ENCODE results near the gene PHF21B.
A peak's percentile ranks its signal among the peaks of the same experiment; 100 is the strongest.
"Not testable (repeated sequence)": the region's sequence is repeated elsewhere in the genome, so short reads cannot be mapped to it uniquely, and the experiment has no call there.

PHF21B gene

DNA sequence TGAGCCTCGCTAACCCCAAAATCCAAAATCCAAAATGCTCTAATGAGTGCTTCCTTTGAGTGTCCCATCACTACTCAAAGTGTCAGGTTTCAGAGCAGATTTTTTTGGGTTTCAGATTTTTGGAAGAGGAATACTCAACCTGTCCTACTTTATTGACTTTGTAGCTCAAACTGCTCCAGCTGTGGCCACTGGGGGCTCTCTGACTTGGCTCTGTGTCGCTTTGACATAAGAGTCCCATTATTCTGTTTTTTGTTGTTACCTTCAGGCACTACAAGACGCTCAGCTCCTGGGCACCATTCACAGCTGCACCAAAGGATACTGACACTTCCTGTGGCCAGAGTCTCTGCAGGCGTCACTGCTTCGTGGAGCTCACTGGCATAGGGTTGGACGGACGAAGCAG is 41.1 kb downstream of the PHF21B start:
- intact Hi-C loops (cut with DNase I): no loop called here
- peak in 5 of 42 donors; percentile 8 to 13 (median 11) for DNase-seq

DNA sequence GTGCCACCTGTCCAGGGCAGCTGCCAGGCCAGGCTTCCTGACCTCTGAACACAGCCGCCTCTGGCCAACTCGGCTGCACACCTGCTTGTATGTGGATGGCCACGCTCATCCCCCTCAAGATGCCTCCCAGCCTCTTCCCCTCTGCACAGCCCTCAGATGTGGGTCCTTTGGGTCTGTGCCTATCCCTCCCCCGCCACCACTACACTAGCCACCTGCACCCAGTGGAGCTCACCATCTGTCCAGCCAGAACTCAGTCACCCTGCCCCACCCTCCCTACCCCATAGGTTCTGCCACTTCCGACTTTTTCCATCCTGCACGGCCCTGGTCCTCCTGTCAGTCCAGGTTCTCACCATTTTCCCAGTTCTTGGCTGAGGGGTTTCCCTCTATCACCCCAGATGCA is 44.6 kb downstream of the PHF21B start:
- intact Hi-C loops (cut with DNase I): no loop called here
- no peak for DNase-seq

DNA sequence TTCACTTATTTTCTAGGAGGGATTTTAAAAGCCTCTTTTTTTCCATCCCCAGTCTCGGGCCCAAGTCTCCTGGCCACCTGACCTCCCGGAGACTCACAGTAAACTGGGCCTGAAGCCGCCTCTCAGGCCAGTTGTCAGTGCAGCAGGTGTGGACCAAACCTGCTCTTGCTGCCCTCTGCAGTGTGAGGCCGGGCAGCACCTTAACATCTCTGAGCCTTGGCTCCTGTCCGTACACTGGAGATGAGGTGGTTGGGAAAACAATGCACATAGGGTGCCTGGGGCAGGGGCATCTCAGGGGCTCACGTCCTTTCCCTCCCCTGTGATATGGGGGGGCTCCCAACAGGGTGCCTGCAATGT is 45.1 kb downstream of the PHF21B start:
- DNase-seq: no peak

DNA sequence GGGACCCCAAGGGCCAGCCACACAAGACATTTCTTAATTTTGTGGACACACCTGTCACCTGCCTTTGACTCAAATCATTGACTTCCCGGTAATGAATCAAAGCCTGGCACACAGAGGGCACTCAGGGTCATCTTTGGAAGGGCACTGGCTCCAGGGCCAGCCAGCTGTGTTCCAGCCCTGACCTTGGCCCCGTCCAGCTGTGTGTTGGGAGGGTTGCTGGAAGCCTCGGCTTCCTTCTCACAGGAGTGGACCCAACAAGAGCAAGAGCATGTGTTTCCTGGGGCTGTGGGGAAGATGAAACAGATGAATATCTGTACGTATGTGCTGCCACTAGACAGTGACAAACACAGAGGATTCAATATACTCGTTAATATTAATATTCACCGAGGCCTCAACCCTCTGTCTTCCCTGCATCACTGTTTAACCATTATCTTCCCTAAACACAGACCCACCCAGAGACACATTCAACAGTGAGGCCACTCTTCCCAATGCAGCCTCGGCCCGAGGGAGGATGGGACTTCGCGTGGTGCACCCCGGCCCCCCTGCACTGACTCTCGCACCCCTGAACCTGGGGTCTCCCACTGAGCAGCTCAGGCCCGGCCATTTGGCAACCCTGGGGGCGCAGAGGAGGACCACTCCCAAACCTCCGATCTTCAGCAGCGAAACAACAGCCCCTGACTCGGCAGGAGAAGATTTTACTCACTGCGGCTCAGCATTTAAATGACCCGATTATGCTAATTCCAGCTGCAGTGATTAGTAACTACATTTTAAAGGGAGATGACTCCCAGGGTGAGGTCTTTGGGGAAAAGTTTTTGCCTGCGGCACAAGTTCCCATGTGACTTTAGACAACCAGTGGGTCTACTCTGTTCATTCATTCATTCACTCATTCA is 45.7 kb downstream of the PHF21B start:
- no peak for DNase-seq
- intact Hi-C loops (cut with DNase I): no loop called here

More for the DNA sequence above, 45.1 kb downstream of the PHF21B start:
- intact Hi-C loops (cut with DNase I): no loop called here

DNA sequence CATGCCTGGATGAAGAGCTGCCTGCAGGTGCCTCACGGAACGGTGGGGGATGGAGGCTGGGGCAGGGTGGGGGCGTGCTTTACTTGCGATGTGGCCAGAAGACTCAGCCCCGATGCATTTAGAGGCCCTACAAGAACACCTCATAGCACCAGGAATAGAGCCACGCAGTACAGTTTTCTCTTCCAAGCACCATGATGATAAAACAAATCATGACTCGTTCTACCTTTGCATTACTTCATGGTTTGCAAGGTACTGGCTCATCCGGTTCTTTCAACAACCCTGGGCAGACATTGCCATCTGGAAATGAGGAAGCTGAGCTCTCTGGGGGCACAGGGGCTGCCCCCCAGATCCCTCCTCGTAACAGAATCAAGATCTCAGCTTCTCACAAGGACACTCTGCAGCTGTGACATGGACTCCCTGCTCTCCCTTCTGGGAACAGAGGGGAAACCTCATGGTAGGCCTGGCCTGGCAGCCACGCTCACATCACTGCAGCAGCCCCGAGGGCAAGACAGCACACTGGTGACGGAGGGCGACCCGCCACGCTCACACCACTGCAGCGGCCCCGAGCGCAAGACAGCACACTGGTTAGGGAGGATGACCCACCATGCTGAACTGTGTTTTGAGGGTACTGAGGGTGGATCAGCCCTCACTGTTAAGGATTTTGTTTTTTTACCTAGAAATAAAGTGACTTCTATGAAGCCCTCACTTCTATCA is 46.9 kb downstream of the PHF21B start:
- no peak for DNase-seq
- intact Hi-C loops (cut with DNase I): no loop called here

DNA sequence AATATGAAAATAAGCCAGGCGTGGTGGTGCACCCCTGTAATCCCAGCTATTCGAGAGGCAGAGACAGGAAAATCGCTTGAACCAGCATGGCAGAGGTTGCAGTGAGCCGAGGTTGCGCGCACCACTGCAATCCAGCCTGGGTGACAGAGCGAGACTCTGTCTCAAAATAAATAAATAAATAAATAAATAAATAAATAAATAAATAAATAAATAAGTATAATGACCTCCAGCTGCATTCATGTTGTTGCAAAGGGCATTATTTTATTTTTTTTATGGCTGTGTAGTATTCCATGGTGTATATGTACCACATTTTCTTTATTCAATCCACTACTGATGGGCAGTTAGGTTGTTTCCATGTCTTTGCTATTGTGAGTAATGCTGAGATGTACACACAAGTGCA is 48.1 kb downstream of the PHF21B start:
- DNase-seq; intact Hi-C loops (cut with DNase I): not testable (repeated sequence)

DNA sequence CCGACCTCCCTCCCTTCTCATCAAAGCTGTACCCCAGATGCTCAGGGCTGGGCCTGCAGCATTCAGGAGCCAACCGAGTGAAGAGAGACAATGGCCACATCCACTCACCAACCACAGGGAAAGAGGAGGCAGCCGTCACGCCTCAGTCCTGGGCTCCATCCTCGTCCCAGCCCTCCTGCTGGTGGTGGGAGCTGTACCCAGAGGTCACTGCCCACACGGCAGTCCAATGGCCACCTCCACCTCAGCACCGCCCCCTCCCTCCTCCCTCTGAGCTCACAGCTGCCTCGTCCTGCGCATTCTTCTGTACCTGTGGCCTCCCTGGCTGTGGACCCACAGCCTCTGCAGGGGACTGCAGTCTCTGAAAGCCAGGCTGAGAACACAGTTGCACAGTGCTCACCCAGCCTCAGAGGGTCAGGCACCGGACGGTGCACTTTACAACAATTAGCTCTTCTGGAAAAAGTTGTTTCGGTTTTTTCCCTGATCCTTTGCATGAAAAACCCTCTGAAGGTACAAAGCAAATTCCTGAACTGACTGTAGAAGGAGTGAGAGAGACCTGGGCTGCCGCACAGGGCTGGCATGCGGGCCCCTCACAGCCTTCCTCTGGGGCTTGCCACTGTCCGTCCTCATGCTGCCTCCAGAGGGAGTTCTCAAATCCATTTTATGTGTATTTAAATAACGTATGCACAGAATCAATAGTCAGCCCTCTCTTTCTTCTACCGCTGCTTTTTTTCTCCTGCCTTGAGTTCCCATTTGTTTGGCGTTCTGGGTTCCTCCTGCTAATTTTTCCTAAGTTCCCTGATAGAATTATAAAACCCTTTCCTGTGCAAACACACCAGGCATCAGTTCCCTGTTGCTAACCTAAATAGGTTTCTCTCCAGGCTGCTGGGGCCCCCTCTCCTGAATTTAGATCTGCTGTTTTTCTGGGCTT is 52.7 kb downstream of the PHF21B start:
- no peak for DNase-seq

DNA sequence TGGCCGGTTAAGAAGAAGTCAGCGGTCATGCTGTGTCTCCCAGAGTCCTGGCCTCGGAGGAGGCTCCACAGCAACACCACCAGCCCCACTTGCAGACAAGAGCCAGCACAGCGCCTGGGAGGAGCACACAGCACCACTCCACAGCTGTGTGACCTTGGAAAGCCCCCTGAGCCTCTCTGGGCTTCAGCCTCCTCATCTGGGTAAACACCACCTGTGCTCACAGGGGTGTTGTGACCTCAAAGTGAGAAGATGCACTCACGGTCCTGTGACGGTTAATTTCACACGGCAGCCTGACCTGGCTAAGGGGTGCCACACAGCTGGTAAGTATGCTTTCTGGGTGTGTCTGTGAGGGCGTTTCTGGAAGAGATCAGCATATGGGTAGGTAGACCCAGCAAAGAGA is 54.7 kb downstream of the PHF21B start:
- intact Hi-C loops (cut with DNase I): no loop called here
- DNase-seq: no peak

More for the DNA sequence above, 52.7 kb downstream of the PHF21B start:
- intact Hi-C loops (cut with DNase I): no loop called here

DNA sequence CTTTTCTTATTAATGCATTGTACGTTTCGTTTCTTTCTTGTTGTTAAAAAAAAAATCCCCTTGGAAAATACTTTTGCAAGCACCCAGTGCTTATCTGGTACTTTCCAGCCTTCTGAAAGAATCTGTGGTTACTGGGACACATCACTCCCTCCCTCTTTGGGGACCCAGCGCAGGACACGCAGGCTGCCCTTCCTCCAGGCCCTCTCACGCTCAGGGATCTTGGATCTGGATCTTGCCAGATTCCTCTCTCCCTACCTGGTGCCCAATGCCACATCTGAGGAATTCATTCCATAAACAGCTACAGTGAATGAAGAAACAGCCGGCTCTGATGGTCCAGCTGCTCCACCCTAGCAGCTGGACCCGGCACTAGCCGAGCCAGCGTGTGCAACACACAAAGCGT is 55.7 kb downstream of the PHF21B start:
- intact Hi-C loops (cut with DNase I): no loop called here
- DNase-seq: no peak

DNA sequence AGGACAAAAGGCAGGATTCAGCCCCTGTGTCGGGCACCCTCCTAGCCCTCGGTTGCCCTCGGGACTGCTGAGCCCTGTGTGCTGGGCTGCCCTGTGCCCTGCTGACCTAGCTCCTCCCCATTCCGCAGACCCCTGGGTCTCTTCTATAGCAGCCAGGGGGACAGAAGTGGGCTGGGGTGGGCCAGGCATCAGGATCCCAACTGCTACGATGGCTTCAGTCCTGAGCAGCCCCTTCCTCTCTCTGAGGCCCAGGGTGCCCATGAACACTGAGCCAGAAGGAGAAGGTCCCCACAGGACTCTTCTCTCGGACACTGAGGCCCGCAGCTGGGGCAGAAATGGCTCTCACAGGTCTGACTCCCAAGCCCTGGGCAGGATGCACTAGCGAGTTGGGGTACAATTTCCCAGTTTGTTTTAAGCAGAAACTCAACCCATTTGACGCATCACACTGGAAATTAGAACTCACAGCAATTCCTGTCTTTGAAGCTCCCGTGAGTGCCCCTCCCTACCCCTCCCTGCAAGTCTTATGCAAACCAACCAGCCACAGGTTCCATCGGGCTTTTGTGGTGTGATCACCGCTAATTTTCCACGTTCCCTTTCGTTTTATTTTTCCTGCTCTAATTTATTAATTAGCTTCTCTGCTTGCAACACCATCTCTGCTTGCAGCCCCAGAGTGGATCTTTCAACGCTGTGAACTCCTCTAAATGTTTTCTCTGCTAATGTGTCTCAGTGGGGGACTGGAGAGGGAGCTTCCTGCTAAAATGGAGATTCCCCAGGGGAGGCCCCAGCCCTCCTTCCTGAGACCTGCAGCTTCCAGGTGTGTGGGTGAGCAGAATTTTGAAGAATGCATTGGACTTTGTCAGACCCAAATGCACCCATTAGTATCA is 56.7 kb downstream of the PHF21B start:
- DNase-seq: no peak
- intact Hi-C loops (cut with DNase I): no loop called here

DNA sequence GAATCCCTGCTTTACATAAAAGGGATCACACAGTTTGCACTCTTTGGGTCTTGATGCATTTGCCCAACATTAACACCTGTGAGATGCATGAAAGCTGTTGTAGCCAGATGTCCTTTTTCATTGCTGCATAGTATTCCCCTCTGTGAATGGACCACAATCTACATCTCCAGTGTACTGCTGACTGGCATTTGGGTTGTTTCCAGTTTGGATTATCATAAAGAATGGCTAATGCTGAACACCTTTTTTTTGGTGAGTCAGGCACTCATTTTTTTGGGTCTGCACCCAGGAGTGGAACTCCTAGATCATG is 58.3 kb downstream of the PHF21B start:
- no peak for DNase-seq
- intact Hi-C loops (cut with DNase I): no loop called here

DNA sequence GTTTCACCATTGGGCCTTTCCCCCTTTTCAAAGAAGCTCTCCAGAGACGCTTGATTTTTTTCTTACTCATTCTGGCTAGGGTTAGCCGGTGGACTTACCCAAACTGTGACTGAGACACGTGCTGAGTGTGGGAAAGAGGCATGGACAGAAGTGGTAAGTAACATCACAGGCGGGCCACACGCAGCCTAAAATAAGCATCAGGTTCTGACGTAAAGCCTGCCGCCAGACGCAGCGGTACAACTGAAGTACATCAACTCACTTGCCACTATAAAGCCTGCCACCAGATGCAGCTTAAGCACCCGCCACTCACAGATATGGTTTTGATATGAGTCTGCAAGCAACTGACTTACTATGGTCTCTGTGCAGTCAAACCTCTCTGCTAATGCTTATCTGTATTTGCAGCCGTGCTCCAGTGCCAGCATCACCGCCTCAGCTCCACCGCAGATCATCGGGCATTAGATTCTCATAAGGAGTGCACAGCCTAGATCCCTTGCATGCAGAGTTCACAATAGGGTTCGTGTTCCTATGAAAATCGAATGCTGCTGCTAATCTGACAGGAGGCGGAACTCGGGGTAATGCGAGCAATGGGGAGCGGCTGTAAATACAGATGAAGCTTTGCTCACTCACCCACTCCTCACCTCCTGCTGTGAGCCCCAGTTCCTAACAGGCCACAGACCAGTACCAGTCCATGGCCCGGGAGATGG is 58.8 kb downstream of the PHF21B start:
- no peak for DNase-seq
- intact Hi-C loops (cut with DNase I): no loop called here

DNA sequence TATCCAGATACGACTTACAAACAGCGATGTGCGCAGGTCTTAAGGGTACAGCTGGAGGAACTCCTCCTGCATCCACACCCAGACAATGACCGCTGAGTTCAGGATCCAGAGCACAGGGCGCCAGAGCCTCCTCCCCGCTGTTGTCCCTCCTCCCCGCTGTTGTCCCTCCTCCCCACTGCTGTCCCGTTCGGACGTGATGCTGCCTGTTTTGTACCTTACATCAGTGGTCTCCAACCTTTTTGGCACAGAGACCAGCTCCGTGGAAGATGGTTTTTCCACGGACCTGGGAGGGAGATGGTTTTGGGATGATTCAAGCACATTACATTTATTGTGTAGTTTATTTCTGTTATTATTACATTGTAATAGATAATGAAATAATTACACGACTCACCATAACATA is 62.0 kb downstream of the PHF21B start:
- intact Hi-C loops (cut with DNase I): no loop called here
- no peak for DNase-seq

DNA sequence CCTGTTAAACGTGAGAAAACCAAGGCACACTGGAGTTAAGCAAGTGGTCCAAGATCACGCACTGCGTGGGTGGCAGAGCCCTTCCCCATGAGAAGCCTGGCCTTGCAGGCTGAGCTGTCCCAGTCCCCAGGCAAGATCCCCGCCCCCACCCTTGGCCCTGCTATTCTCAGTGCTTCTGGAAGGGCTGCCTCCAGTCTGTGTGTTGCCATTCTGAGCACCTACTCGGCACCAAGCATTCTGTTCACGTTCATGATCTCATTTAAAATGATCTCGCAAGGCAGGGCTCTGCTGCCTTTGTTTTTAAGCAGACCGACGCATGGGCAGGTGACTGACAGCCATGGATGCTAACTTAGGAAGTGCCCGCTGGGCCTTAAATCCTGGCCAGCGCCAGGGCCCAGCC is 62.8 kb downstream of the PHF21B start:
- intact Hi-C loops (cut with DNase I): no loop called here
- DNase-seq: peak in 25 of 42 donors; percentile 8 to 70 (median 30)

DNA sequence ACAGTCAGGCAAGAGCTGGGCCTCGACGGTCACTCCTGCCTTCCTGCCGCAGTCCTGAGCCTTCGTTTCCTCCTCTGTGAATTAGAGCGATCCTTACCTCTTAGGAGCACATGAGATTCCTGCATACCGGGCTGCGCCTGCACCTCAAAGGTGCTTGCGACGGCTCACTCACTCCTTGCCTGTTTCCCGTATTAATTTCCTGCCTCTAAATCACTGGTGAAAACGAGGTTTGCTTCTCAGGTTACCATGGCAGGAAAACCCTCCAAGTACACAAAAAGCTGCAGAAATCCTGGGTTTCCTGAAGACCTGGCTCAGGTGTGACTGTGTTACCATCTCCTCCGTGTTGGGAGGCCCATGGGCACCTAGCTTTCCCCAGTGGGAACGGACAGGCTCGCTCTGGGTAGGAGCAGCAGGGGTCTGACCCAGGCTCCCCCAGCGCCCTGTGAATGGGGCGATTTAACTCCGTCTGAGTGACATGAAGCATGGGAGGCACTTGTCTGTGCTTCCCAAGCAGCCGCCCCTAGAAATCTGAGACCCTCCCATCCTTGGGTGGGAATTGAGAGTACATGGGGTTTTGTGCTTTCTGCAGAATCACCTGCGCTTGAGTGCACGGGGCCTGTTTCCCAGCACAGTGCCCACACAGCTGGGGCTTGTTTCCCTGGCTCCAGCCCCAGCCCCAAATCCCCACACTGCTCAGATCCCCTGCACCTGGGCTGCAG is 64.8 kb downstream of the PHF21B start:
- no peak for DNase-seq
- intact Hi-C loops (cut with DNase I): no loop called here

DNA sequence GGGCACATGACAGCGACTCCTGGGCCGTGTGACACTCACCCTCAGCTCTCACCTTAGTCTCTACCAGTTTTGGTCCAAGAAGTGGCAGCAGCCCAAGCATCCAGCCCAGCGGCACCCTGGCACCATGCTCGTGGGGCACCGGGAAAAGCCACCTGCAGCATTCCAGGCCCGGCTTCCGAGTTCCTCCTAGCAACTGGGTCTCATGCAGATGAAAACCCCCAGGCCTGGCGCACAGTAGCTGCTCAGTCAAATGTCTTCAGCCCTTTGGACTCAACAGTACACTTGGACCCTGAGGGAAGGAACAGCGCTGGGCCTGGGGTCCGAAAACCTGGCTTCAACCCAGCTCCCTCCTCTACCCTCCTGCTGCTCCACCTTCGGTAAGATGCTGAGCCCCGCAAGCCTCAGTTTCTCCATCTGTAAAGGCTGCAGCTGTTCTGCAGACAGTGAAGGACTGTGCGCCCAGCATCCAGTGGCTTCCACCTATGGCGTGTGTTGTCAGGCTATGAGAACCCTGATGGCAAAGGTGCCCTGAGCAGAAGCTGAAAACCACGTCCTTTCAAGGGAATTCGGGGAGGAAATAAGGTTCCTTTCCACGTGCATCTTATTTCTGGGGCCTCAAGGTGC is 66.0 kb downstream of the PHF21B start:
- DNase-seq: no peak
- intact Hi-C loops (cut with DNase I): no loop called here

All from head of caudate nucleus (tissue), 42 donors.